Right ventricle myocardium superior (tissue), 1 donor: ENCODE results near the gene UACA. TPM values are rescaled to one million over a fixed set of nuclear protein-coding genes. Genes with fewer than 3 reads are reported as not detected.

Experiments used
- ATAC-seq: fragments of 200-7000 bp; cut with Tn5 transposase; one replicate; pipeline ENCODE4 v1.9.1; 2020; ENCODE audit warnings: mild to moderate bottlenecking; ENCODE audit not compliant: poor library complexity
- DNase-seq: peaks from one replicate; pipeline ENCODE4 v3.0.0-alpha.2; 2020
- intact Hi-C: fragments of 100-400 bp; cut with DNase I; formaldehyde crosslinking; loops from one replicate; pipeline ENCODE4 v1.11.2; 2022
- total RNA-seq: library from RNA; stranded (reverse); fragmentation: NEBNext Ultra II Directional; extraction: Animal tissue kit (Norgen Biotek cat#: 25700); gene quantifications from one replicate; pipeline ENCODE4 v1.2.1, GENCODE V29; 2021
- donor health status: DM: no; HTN: yes; CAD: no; lungs with severe emphysema.

The UACA gene
- total RNA-seq, 1 donor from 2014 or later, result 27.9 TPM

- DNase-seq, result no peak
- intact Hi-C loops, result loop anchor here (10.0 kb wide), 1 partner anchor 48 kb away; no protein-coding TSS in a partner anchor
- no peak for ATAC-seq
These were observed 40.3 kb downstream of the UACA start for GRCh38 chr15:70723122-70723422.

- ATAC-seq (peak; percentile 40), DNase-seq (no peak)
- intact Hi-C loops, result loop anchor here (10.0 kb wide), 1 partner anchor 48 kb away; no protein-coding TSS in a partner anchor
These were observed 40.9 kb downstream of the UACA start for GRCh38 chr15:70722266-70723121.

GRCh38 chr15:70720228-70721016 is 42.9 kb downstream of the UACA start:
- ATAC-seq (no peak), DNase-seq (no peak)
- intact Hi-C loops, result loop anchor here (10.0 kb wide), 1 partner anchor 46 kb away; no protein-coding TSS in a partner anchor

GRCh38 chr15:70717237-70717793 is 46.0 kb downstream of the UACA start:
- no peak for DNase-seq
- intact Hi-C loops, result no loop called here
- ATAC-seq, result no peak

- DNase-seq (no peak), ATAC-seq (no peak)
- intact Hi-C loops, result no loop called here
These were observed 47.4 kb downstream of the UACA start for GRCh38 chr15:70715840-70716485.

GRCh38 chr15:70714565-70714964 is 48.8 kb downstream of the UACA start:
- intact Hi-C loops, result no loop called here
- DNase-seq, result no peak
- ATAC-seq, result peak; percentile 54

GRCh38 chr15:70714015-70714414 is 49.3 kb downstream of the UACA start:
- no peak for DNase-seq
- peak; percentile 21 for ATAC-seq
- intact Hi-C loops, result no loop called here

GRCh38 chr15:70712271-70712670 is 51.1 kb downstream of the UACA start:
- ATAC-seq (no peak), DNase-seq (no peak)
- intact Hi-C loops, result no loop called here

- no peak for DNase-seq
- no peak for ATAC-seq
- intact Hi-C loops, result no loop called here
These were observed 52.6 kb downstream of the UACA start for GRCh38 chr15:70710714-70711113.

- ATAC-seq, result no peak
- intact Hi-C loops, result no loop called here
- no peak for DNase-seq
These were observed 54.5 kb downstream of the UACA start for GRCh38 chr15:70708839-70709238.

GRCh38 chr15:70707686-70708300 is 55.6 kb downstream of the UACA start:
- no peak for DNase-seq
- ATAC-seq, result no peak
- intact Hi-C loops, result no loop called here

GRCh38 chr15:70704731-70705130 is 58.6 kb downstream of the UACA start:
- intact Hi-C loops, result no loop called here
- no peak for DNase-seq
- ATAC-seq, result no peak

- DNase-seq (no peak), ATAC-seq (no peak)
- intact Hi-C loops, result no loop called here
These were observed 59.2 kb downstream of the UACA start for GRCh38 chr15:70704166-70704565.

- intact Hi-C loops, result no loop called here
- DNase-seq (no peak), ATAC-seq (peak; percentile 39)
These were observed 60.1 kb downstream of the UACA start for GRCh38 chr15:70703096-70703878.

- DNase-seq (no peak), ATAC-seq (peak; percentile 30)
- intact Hi-C loops, result no loop called here
These were observed 60.8 kb downstream of the UACA start for GRCh38 chr15:70702584-70702983.

- DNase-seq (no peak), ATAC-seq (peak; percentile 79)
- intact Hi-C loops, result no loop called here
These were observed 61.3 kb downstream of the UACA start for GRCh38 chr15:70701891-70702568.

GRCh38 chr15:70701171-70701570 is 62.2 kb downstream of the UACA start:
- intact Hi-C loops, result no loop called here

More at GRCh38 chr15:70701171-70701570, 62.2 kb downstream of the UACA start:
- DNase-seq, result no peak
- ATAC-seq, result no peak
